GM23338 (cell line): ENCODE data around the gene TRDN.

Experiments used
- EZH2 ChIP-seq: fragments of 200-600 bp; sonication (generic); IDR thresholded peaks from one replicate; pipeline ENCODE4 v1.8.0; 2017; ENCODE audit warnings: antibody characterized with exemption, mild to moderate bottlenecking, low read depth; ENCODE audit not compliant: unreplicated experiment
- EZH2phosphoT487 ChIP-seq: fragments of 200-600 bp; sonication (generic); IDR thresholded peaks from one replicate; pipeline ENCODE4 v1.8.1; 2018; ENCODE audit warnings: antibody characterized with exemption; ENCODE audit not compliant: unreplicated experiment
- JUNB ChIP-seq: IDR thresholded peaks from one replicate; pipeline ENCODE4 v1.6.1; 2016; ENCODE audit warnings: antibody characterized with exemption; ENCODE audit not compliant: unreplicated experiment
- POLR2AphosphoS5 ChIP-seq: IDR thresholded peaks from 2 replicates; pipeline ENCODE4 v1.6.1; 2016; ENCODE audit warnings: antibody characterized with exemption, low read depth
- STAT1 ChIP-seq: IDR thresholded peaks from one replicate; pipeline ENCODE4 v1.6.1; 2016; ENCODE audit warnings: antibody characterized with exemption; ENCODE audit not compliant: unreplicated experiment
- TF ChIP-seq, protein P1 (sequence below), 2 experiments: fragments of 200-600 bp in 1 of 2; sonication (generic) in 1 of 2; conservative IDR thresholded peaks; 2 replicates each; pipeline versions ENCODE4 v1.5.1 to v1.6.1; 2016 to 2017; ENCODE audit warnings: antibody characterized with exemption in 2 of 2, low read depth in 2 of 2, mild to moderate bottlenecking in 2 of 2, moderate library complexity in 1 of 2
- TF ChIP-seq, protein P2 (sequence below): IDR thresholded peaks from one replicate; pipeline ENCODE4 v1.6.1; 2018; ENCODE audit warnings: antibody characterized with exemption; ENCODE audit not compliant: unreplicated experiment

- TF ChIP-seq, protein P1, sequence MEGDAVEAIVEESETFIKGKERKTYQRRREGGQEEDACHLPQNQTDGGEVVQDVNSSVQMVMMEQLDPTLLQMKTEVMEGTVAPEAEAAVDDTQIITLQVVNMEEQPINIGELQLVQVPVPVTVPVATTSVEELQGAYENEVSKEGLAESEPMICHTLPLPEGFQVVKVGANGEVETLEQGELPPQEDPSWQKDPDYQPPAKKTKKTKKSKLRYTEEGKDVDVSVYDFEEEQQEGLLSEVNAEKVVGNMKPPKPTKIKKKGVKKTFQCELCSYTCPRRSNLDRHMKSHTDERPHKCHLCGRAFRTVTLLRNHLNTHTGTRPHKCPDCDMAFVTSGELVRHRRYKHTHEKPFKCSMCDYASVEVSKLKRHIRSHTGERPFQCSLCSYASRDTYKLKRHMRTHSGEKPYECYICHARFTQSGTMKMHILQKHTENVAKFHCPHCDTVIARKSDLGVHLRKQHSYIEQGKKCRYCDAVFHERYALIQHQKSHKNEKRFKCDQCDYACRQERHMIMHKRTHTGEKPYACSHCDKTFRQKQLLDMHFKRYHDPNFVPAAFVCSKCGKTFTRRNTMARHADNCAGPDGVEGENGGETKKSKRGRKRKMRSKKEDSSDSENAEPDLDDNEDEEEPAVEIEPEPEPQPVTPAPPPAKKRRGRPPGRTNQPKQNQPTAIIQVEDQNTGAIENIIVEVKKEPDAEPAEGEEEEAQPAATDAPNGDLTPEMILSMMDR (conservative IDR thresholded peaks at IDR 0.05; ENCODE audit: low read depth in 2 of 2), result no peak
- TF ChIP-seq EZH2phosphoT487 (no peak), EZH2 (no peak), POLR2AphosphoS5 (no peak), STAT1 (no peak), JUNB (no peak)
- TF ChIP-seq, protein P2, sequence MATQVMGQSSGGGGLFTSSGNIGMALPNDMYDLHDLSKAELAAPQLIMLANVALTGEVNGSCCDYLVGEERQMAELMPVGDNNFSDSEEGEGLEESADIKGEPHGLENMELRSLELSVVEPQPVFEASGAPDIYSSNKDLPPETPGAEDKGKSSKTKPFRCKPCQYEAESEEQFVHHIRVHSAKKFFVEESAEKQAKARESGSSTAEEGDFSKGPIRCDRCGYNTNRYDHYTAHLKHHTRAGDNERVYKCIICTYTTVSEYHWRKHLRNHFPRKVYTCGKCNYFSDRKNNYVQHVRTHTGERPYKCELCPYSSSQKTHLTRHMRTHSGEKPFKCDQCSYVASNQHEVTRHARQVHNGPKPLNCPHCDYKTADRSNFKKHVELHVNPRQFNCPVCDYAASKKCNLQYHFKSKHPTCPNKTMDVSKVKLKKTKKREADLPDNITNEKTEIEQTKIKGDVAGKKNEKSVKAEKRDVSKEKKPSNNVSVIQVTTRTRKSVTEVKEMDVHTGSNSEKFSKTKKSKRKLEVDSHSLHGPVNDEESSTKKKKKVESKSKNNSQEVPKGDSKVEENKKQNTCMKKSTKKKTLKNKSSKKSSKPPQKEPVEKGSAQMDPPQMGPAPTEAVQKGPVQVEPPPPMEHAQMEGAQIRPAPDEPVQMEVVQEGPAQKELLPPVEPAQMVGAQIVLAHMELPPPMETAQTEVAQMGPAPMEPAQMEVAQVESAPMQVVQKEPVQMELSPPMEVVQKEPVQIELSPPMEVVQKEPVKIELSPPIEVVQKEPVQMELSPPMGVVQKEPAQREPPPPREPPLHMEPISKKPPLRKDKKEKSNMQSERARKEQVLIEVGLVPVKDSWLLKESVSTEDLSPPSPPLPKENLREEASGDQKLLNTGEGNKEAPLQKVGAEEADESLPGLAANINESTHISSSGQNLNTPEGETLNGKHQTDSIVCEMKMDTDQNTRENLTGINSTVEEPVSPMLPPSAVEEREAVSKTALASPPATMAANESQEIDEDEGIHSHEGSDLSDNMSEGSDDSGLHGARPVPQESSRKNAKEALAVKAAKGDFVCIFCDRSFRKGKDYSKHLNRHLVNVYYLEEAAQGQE, result no peak
These were observed 341.6 kb downstream of the TRDN start for GRCh38 chr6:123295181-123295580.
